ENCODE results near the gene WNT1.

The WNT1 gene

DNA sequence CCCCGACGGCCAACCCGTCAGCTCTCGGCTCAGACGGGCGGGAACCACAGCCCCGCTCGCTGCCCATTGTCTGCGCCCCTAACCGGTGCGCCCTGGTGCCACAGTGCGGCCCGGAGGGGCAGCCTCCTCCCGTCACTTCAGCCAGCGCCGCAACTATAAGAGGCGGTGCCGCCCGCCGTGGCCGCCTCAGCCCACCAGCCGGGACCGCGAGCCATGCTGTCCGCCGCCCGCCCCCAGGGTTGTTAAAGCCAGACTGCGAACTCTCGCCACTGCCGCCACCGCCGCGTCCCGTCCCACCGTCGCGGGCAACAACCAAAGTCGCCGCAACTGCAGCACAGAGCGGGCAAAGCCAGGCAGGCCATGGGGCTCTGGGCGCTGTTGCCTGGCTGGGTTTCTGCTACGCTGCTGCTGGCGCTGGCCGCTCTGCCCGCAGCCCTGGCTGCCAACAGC is at the start of gene WNT1:
WNT1 (plus strand) TSS at position 32 of the 450 bp plus-strand sequence; CDS start at position 361, 329 bp downstream.
- H3K4me3 ChIP-seq (ENCODE audit: low read length): no peak within 1 kb of the TSS

DNA sequence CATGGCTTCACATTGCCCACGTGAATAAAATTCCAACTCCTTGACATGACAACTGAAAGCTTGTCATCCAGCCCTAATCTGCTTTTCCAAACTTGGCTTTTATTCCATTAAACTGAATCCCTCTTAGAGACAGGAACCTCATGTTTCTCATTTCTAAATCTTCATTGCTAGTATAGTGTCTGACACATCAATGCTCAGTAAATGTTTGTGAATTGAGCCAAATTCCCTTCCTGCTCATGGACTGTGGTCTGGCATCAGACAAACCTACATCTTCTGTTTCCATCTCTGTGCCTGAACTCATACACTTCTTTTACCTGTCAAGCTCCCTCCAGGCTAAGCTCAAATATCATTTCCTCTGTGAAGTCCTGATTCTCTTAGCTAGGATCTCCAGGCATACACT is 48.6 kb upstream of the WNT1 start:
- no peaks in the 10 kb centered on the region for H3K4me1 ChIP-seq (ENCODE audit: insufficient read depth, low read length)
- peaks cover 77% of the 10 kb centered on the region for H3K36me3 ChIP-seq (ENCODE audit: insufficient read depth, low read length)
- peaks cover 2% of the 10 kb centered on the region for H3K9me3 ChIP-seq (ENCODE audit: low read length)
- H3K27me3 ChIP-seq (ENCODE audit: insufficient read depth, low read length): no peaks in the 10 kb centered on the region
- no peak overlapping the region for H3K4me3 ChIP-seq (ENCODE audit: low read length)
- H2AFZ ChIP-seq (ENCODE audit: low read depth, low read length): no peak overlapping the region

More for the DNA sequence above, at the start of gene WNT1:
- Histone ChIP-seq H2AFZ (ENCODE audit: low read depth, low read length) (no peak within 1 kb of the TSS), H3K9me3 (ENCODE audit: low read length) (peaks cover 10% of the 10 kb centered on the region), H3K27me3 (ENCODE audit: insufficient read depth, low read length) (peaks cover 91% of the 10 kb centered on the region), H3K4me1 (ENCODE audit: insufficient read depth, low read length) (peaks cover 3% of the 10 kb centered on the region), H3K36me3 (ENCODE audit: insufficient read depth, low read length) (no peaks in the 10 kb centered on the region)

DNA sequence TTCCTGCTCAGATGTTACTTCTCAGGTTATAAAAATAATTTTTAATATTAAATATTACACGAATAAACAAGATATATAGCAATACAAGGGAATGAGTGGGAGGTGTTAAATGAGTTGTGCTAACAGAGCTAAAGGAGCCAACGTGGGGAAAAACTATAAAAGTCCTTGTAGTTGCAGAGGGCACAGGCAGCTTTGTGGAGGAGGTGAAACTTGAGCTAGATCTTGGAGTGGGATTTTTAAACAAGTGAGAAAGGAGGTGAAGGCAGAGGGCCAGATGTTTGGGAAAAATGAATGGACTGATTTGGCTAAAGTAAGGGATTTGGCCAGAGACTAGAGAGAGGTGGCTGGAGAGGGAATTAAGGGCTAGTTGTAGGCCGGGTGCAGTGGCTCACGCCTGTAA is 47.6 kb upstream of the WNT1 start:
- Histone ChIP-seq H3K4me3 (ENCODE audit: low read length) (no peak overlapping the region), H3K27me3 (ENCODE audit: insufficient read depth, low read length) (no peaks in the 10 kb centered on the region), H3K36me3 (ENCODE audit: insufficient read depth, low read length) (peaks cover 75% of the 10 kb centered on the region), H2AFZ (ENCODE audit: low read depth, low read length) (no peak overlapping the region), H3K9me3 (ENCODE audit: low read length) (peaks cover 2% of the 10 kb centered on the region), H3K4me1 (ENCODE audit: insufficient read depth, low read length) (no peaks in the 10 kb centered on the region)

DNA sequence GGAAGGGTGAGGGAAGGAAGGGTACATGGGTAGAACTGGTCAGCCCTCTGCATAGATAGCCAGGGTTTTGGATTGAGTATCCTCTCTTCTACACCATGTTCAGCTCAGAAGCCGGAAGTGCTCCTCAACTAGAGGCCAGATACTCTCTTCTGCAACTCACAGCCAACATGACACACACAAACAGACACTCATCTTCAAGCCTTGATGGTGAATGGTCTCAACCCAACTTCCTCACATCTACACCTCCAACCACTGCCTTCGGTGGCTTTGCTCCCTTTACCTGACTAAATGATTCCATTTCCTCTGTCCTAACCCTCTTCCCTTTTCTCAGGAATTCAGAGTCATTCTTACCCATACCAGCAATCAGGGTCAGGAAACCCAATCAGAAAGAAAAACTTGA is 45.2 kb upstream of the WNT1 start:
- no peaks in the 10 kb centered on the region for H3K9me3 ChIP-seq (ENCODE audit: low read length)
- peaks cover 74% of the 10 kb centered on the region for H3K36me3 ChIP-seq (ENCODE audit: insufficient read depth, low read length)
- H3K27me3 ChIP-seq (ENCODE audit: insufficient read depth, low read length): no peaks in the 10 kb centered on the region
- no peaks in the 10 kb centered on the region for H3K4me1 ChIP-seq (ENCODE audit: insufficient read depth, low read length)
- no peak overlapping the region for H3K4me3 ChIP-seq (ENCODE audit: low read length)
- no peak overlapping the region for H2AFZ ChIP-seq (ENCODE audit: low read depth, low read length)

DNA sequence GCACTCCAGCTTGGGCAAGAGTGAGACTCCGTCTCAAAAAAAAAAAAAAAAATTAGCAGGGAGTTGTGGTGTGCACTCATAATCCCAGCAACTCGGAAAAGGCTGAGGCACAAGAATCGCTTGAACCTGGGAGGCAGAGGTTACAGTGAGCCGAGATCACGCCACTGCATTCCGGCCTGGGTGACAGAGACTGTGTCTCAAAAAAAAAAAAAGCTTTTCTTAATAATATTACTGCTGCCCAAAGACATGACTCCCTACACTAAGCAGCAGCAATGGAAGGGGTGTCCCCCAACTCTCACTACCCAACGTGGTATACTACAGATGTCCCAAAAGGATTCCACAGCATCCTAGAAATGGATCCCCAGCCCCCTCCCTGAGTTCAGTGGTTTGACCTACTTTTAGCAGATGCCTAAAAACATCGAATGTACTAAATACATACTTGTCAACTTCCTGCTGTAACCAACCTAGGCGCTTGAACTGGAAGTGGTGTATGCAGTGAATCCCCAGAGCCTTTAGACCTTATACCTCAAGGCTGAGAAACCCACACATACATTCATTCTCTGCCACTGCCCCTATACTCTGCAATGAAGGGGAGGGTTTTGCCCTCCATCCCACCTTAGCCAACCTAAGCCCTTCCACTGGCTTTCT is 44.3 kb upstream of the WNT1 start:
- peaks cover 77% of the 10 kb centered on the region for H3K36me3 ChIP-seq (ENCODE audit: insufficient read depth, low read length)

DNA sequence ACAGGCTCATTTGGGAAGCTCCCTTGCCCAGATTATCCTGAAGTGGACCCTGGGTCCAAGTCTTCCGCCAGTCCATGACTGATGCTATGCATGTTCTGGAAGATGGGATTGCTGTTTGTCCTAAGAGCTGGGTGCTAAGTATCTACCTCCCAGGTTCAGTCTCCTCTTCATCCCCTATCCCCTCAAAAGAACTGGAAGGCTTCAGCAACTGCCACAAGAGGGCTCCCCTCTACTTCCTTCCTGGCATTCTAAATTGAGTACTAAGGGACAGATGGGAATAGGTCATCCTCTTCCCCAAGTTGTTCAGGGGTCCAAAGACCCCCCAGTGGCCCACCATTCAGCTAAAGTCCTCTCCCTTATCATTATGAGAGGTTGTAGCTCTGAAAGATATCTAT is 43.8 kb upstream of the WNT1 start:
- no peaks in the 10 kb centered on the region for H3K4me1 ChIP-seq (ENCODE audit: insufficient read depth, low read length)
- H2AFZ ChIP-seq (ENCODE audit: low read depth, low read length): no peak overlapping the region
- peaks cover 79% of the 10 kb centered on the region for H3K36me3 ChIP-seq (ENCODE audit: insufficient read depth, low read length)
- no peaks in the 10 kb centered on the region for H3K27me3 ChIP-seq (ENCODE audit: insufficient read depth, low read length)
- no peaks in the 10 kb centered on the region for H3K9me3 ChIP-seq (ENCODE audit: low read length)
- no peak overlapping the region for H3K4me3 ChIP-seq (ENCODE audit: low read length)

More for the DNA sequence above, 44.3 kb upstream of the WNT1 start:
- Histone ChIP-seq H3K9me3 (ENCODE audit: low read length) (no peaks in the 10 kb centered on the region), H3K4me3 (ENCODE audit: low read length) (no peak overlapping the region), H2AFZ (ENCODE audit: low read depth, low read length) (no peak overlapping the region), H3K4me1 (ENCODE audit: insufficient read depth, low read length) (no peaks in the 10 kb centered on the region), H3K27me3 (ENCODE audit: insufficient read depth, low read length) (no peaks in the 10 kb centered on the region)

DNA sequence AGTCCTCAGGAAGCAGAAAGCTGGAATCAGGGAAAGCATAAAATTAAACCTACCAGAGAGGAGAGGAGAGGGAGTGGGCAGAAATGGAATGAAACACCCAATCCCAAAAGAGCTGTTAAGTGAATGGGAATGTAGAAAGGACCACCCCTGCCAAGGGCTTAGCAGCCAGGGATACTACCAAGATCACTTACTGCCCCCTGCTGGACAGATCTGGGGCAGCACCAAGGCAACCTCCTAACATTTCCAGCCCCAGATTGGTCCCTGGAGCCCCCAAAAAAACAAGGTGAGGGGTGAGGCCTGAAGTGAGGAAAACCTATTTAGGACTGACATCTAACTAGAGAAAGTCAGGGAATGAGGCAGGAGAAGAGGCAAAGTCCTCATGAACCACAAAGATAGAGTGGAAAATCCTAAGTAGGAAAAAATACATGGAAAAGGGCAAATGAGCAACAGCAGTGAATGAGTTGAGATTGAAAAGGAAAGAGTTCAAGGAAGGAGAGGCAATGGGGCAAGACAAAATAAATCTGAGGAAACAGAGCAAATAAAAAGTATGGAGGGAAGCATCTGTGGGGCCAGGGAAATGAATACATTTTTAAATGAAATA is 41.6 kb upstream of the WNT1 start:
- Histone ChIP-seq H3K27me3 (ENCODE audit: insufficient read depth, low read length) (no peaks in the 10 kb centered on the region), H3K9me3 (ENCODE audit: low read length) (no peaks in the 10 kb centered on the region), H3K4me3 (ENCODE audit: low read length) (no peak overlapping the region), H3K4me1 (ENCODE audit: insufficient read depth, low read length) (no peaks in the 10 kb centered on the region), H2AFZ (ENCODE audit: low read depth, low read length) (no peak overlapping the region), H3K36me3 (ENCODE audit: insufficient read depth, low read length) (peaks cover 81% of the 10 kb centered on the region)

DNA sequence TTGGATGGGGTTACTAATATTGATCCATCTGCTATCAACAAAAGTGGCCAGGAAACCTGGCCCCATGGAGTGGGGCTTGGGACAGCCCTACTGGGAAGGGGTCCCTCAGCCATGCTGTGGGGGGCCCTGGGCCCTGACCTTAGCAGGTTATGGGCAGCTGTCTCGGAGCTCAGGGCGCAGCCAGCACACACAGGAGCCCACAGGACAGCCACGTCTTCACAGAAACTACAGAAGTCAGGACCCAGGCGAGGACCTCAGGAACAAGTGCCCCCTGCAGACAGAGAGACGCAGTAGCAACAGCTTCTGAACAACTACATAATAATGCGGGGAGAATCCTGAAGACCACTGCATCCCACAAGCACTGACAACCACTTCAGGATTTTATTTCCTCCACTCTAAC is 41.0 kb upstream of the WNT1 start:
- H3K9me3 ChIP-seq (ENCODE audit: low read length): no peaks in the 10 kb centered on the region
- no peak overlapping the region for H2AFZ ChIP-seq (ENCODE audit: low read depth, low read length)
- H3K27me3 ChIP-seq (ENCODE audit: insufficient read depth, low read length): no peaks in the 10 kb centered on the region
- peaks cover 78% of the 10 kb centered on the region for H3K36me3 ChIP-seq (ENCODE audit: insufficient read depth, low read length)
- no peak overlapping the region for H3K4me3 ChIP-seq (ENCODE audit: low read length)
- H3K4me1 ChIP-seq (ENCODE audit: insufficient read depth, low read length): no peaks in the 10 kb centered on the region

DNA sequence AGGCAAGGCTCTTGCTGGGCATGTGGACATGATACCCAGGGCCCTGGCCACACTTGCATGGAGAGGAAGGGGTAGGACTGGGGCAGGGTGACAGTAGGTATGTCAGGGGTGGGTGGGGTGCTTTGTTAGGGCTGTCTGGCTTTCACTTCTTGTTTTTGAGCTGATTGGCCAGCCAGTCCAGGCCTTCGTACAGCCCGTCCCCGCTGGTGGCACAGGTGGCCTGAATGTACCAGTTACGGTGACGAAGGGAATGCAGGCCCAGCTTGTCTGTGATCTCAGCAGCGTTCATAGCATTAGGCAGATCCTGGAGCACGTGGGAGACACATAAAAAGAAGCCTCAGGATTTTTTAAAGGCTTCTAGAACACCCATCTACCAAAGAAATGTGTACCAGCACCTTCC is 39.3 kb upstream of the WNT1 start:
- Histone ChIP-seq H3K4me3 (ENCODE audit: low read length) (no peak overlapping the region), H2AFZ (ENCODE audit: low read depth, low read length) (no peak overlapping the region), H3K36me3 (ENCODE audit: insufficient read depth, low read length) (peaks cover 67% of the 10 kb centered on the region), H3K27me3 (ENCODE audit: insufficient read depth, low read length) (no peaks in the 10 kb centered on the region), H3K4me1 (ENCODE audit: insufficient read depth, low read length) (no peaks in the 10 kb centered on the region), H3K9me3 (ENCODE audit: low read length) (no peaks in the 10 kb centered on the region)

DNA sequence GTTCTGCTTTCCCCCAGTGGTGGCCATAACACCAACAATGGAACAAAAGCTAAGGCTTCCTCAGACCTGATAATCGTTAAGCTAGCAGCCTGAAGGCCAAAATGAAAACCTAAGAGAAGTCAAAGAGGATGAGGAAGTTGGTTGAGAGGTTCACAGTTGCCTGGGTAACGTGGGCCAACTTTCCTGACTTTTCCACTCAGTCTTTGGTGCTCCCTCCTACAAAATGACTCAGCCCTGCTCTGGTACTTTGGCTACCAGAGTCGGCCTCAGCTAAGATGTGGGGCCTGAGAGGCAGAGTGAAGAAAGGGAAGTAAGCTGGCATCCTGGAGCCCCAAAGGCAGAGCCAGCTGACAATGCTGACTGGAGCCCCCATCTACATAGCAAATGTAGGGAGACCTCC is 37.9 kb upstream of the WNT1 start:
- peaks cover 57% of the 10 kb centered on the region for H3K36me3 ChIP-seq (ENCODE audit: insufficient read depth, low read length)
- no peaks in the 10 kb centered on the region for H3K4me1 ChIP-seq (ENCODE audit: insufficient read depth, low read length)
- H3K27me3 ChIP-seq (ENCODE audit: insufficient read depth, low read length): no peaks in the 10 kb centered on the region

DNA sequence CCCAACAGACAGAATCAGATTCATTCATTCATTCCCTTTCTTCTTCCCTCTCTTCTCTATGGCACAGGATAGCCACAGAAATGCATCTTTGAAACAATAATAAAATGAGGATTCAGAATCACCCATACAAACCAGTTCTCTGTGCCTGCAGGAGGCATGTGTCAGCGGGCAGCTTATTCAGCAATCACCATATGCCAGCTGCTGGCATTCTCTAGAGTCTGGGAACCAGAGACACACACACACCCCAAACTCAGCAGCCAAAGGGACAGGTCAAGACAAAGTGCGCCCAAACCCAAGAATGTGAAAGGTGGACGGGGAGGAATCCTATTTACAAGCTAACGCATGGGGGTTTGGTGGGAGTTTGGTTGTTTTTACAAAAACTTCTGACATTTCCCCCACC is 34.9 kb upstream of the WNT1 start:
- H3K27me3 ChIP-seq (ENCODE audit: insufficient read depth, low read length): no peaks in the 10 kb centered on the region
- peaks cover 36% of the 10 kb centered on the region for H3K36me3 ChIP-seq (ENCODE audit: insufficient read depth, low read length)
- H3K4me3 ChIP-seq (ENCODE audit: low read length): no peak overlapping the region
- peaks cover 9% of the 10 kb centered on the region for H3K4me1 ChIP-seq (ENCODE audit: insufficient read depth, low read length)
- H3K9me3 ChIP-seq (ENCODE audit: low read length): no peaks in the 10 kb centered on the region
- no peak overlapping the region for H2AFZ ChIP-seq (ENCODE audit: low read depth, low read length)

More for the DNA sequence above, 37.9 kb upstream of the WNT1 start:
- H3K4me3 ChIP-seq (ENCODE audit: low read length): no peak overlapping the region
- no peaks in the 10 kb centered on the region for H3K9me3 ChIP-seq (ENCODE audit: low read length)
- H2AFZ ChIP-seq (ENCODE audit: low read depth, low read length): no peak overlapping the region

DNA sequence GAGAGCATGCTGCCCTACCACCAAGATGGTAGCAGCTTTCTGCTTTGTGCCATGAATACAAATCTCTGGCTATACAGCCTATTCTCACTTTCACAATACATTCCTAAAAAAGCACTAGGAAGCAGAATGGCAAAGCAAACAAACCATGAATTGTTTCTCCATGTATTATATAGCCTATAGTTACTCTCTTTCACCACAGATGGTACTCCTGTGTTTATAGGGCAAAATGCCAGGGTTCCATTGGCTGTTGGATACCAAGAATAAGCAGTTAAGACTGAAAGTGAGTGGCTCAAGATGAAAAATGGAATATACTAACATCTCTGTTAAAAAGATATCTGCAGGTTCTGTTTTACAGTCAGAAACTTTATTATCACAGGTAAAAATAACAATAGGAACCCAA is 31.9 kb upstream of the WNT1 start:
- H3K27me3 ChIP-seq (ENCODE audit: insufficient read depth, low read length): no peaks in the 10 kb centered on the region
- H3K4me1 ChIP-seq (ENCODE audit: insufficient read depth, low read length): peaks cover 9% of the 10 kb centered on the region
- H3K9me3 ChIP-seq (ENCODE audit: low read length): no peaks in the 10 kb centered on the region
- H2AFZ ChIP-seq (ENCODE audit: low read depth, low read length): no peak overlapping the region
- no peak overlapping the region for H3K4me3 ChIP-seq (ENCODE audit: low read length)
- peaks cover 12% of the 10 kb centered on the region for H3K36me3 ChIP-seq (ENCODE audit: insufficient read depth, low read length)

DNA sequence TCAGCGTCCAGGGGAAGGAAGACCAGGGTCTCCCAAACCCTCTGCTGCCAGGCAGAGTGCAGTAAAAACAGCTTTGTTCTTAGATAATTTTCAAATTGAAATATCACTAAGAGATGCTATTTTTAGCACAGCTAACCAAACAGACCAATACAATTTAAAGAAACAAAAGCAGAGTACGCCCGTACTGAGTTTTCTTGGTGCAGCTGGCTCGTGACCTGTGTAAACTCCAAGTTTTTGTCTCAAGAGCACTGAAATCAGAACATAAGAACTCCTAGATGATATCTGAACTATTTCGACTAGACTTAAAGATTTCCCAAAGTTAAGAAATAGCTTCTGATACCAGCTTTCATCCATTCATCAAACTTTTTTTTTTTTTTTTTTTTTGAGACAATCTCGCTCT is 31.2 kb upstream of the WNT1 start:
- H3K4me1 ChIP-seq (ENCODE audit: insufficient read depth, low read length): peaks cover 9% of the 10 kb centered on the region
- no peaks in the 10 kb centered on the region for H3K9me3 ChIP-seq (ENCODE audit: low read length)
- H2AFZ ChIP-seq (ENCODE audit: low read depth, low read length): no peak overlapping the region
- no peak overlapping the region for H3K4me3 ChIP-seq (ENCODE audit: low read length)
- H3K36me3 ChIP-seq (ENCODE audit: insufficient read depth, low read length): peaks cover 10% of the 10 kb centered on the region
- H3K27me3 ChIP-seq (ENCODE audit: insufficient read depth, low read length): no peaks in the 10 kb centered on the region

DNA sequence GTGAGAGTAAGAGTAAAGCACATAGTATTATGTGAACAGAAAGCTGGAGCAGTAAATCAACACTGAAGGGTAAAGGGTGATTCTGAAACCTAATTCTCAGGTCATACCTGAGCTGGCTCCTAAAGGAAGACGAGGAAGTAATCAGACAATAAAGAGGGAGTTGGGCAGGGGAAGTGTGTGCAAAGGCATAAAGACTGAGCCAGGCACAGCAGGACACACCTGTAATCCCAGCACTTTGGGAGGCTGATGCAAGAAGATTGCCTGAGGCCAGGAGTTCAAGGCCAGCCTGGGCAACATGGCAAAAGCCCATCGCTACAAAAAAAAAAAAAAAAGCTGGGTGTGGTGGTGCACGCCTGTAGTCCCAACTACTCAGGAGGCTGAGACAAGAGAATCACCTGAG is 30.4 kb upstream of the WNT1 start:
- H2AFZ ChIP-seq (ENCODE audit: low read depth, low read length): no peak overlapping the region
- peaks cover 9% of the 10 kb centered on the region for H3K4me1 ChIP-seq (ENCODE audit: insufficient read depth, low read length)
- no peaks in the 10 kb centered on the region for H3K9me3 ChIP-seq (ENCODE audit: low read length)
- no peaks in the 10 kb centered on the region for H3K27me3 ChIP-seq (ENCODE audit: insufficient read depth, low read length)
- H3K36me3 ChIP-seq (ENCODE audit: insufficient read depth, low read length): peaks cover 15% of the 10 kb centered on the region
- H3K4me3 ChIP-seq (ENCODE audit: low read length): no peak overlapping the region
